H1 (cell line): Measurements from ENCODE around the gene AK8. TPM values are rescaled to one million over a fixed set of nuclear protein-coding genes. Genes with fewer than 3 reads are reported as not detected.

Experiments
- CTCF ChIA-PET: fragments of 300-600 bp; sonication (Branson Sonifier 250); formaldehyde crosslinking; loops from one replicate; lab custom pipeline; 2021; ENCODE audit not compliant: partially characterized antibody; lab: Charles Lee
- POLR2A ChIA-PET: fragments of 300-600 bp; sonication (Branson Sonifier 250); formaldehyde crosslinking; loops from one replicate; lab custom pipeline; 2021; ENCODE audit warnings: inconsistent platforms; ENCODE audit not compliant: partially characterized antibody; lab: Charles Lee
- DNase-seq, 2 experiments: peaks; one replicate each; pipeline versions ENCODE4 v3.0.0 to v3.0.0-alpha.2; 2010 to 2022; ENCODE audit warnings: low spot score in 2 of 2, low read depth in 1 of 2, mixed read lengths in 1 of 2
- FAIRE-seq: peaks from 2 replicates; lab custom pipeline; 2011; peaks lifted over from hg19 to GRCh38; lab: Jason Lieb, UNC
- H2AFZ ChIP-seq: 2 replicates; pipeline ENCODE4 v1.8.1; 2012; ENCODE audit warnings: low read length, inconsistent platforms
- H2AK5ac ChIP-seq: 2 replicates; pipeline ENCODE4 v1.6.1; 2013; ENCODE audit warnings: low read depth, low read length
- H2BK120ac ChIP-seq: replicated peaks from 2 replicates; pipeline ENCODE3; 2013; ENCODE audit warnings: low read depth, low read length, inconsistent platforms
- H2BK12ac ChIP-seq: 2 replicates; pipeline ENCODE4 v1.6.1; 2013; ENCODE audit warnings: low read depth, low read length
- H2BK15ac ChIP-seq: 2 replicates; pipeline ENCODE4 v1.6.1; 2013; ENCODE audit warnings: low read length
- H2BK20ac ChIP-seq: 2 replicates; pipeline ENCODE4 v1.6.1; 2013; ENCODE audit warnings: low read length
- H2BK5ac ChIP-seq: 2 replicates; pipeline ENCODE4 v1.6.1; 2013; ENCODE audit warnings: low read depth, low read length
- H3K14ac ChIP-seq: 2 replicates; pipeline ENCODE4 v1.6.1; 2013; ENCODE audit warnings: inconsistent platforms; ENCODE audit not compliant: insufficient read length
- H3K18ac ChIP-seq: 2 replicates; pipeline ENCODE4 v1.6.1; 2013; ENCODE audit warnings: low read length; ENCODE audit errors: extremely low read depth
- H3K23ac ChIP-seq: 2 replicates; pipeline ENCODE4 v1.6.1; 2013; ENCODE audit warnings: inconsistent platforms; ENCODE audit not compliant: insufficient read length
- H3K23me2 ChIP-seq: 2 replicates; pipeline ENCODE4 v1.6.1; 2013; ENCODE audit warnings: low read depth, low read length
- H3K27ac ChIP-seq: 2 replicates; pipeline ENCODE4 v1.6.1; 2011; ENCODE audit warnings: low read depth, low read length, inconsistent platforms
- H3K27me3 ChIP-seq, 4 experiments: replicated peaks in 1 of 4; 1 replicate in 1 of 4; 2 replicates in 3 of 4; pipeline versions ENCODE4 v1.6.1 to v1.8.1; 2011 to 2013; ENCODE audit warnings: low read length in 3 of 4, mild to moderate bottlenecking in 3 of 4, inconsistent platforms in 2 of 4, mixed read lengths in 2 of 4, moderate library complexity in 1 of 4; ENCODE audit not compliant: control insufficient read depth in 3 of 4, insufficient read depth in 3 of 4; ENCODE audit errors: extremely low read depth in 1 of 4
- H3K36me3 ChIP-seq, 4 experiments: 2 replicates each; pipeline versions ENCODE4 v1.6.1 to v1.8.1; 2011 to 2013; ENCODE audit warnings: mild to moderate bottlenecking in 4 of 4, low read length in 3 of 4, moderate library complexity in 2 of 4, control low read depth in 1 of 4, inconsistent platforms in 1 of 4; ENCODE audit not compliant: insufficient read depth in 4 of 4, control insufficient read depth in 2 of 4
- H3K4ac ChIP-seq: replicated peaks from 2 replicates; pipeline ENCODE3; 2013; ENCODE audit warnings: low read length, low read depth, mixed read lengths, inconsistent platforms; ENCODE audit not compliant: insufficient read length
- H3K4me1 ChIP-seq, 4 experiments: replicated peaks in 1 of 4; 1 replicate in 1 of 4; 2 replicates in 3 of 4; pipeline versions ENCODE4 v1.6.1 to v1.8.1; 2011 to 2013; ENCODE audit warnings: low read length in 3 of 4, inconsistent platforms in 2 of 4, mixed read lengths in 1 of 4; ENCODE audit not compliant: insufficient read depth in 4 of 4, control insufficient read depth in 3 of 4
- H3K4me2 ChIP-seq, 2 experiments: 2 replicates each; pipeline versions ENCODE4 v1.6.1 to v1.8.1; 2011 to 2013; ENCODE audit warnings: low read depth in 2 of 2, low read length in 2 of 2, control low read depth in 1 of 2, inconsistent platforms in 1 of 2, mild to moderate bottlenecking in 1 of 2; ENCODE audit not compliant: insufficient read depth in 1 of 2
- H3K4me3 ChIP-seq, 4 experiments: fragments of 200-600, 300-600 bp in 1 of 4; sonication (generic), shearing (Covaris generic), sonication (Bioruptor Twin) in 1 of 4; 2 replicates each; pipeline versions ENCODE4 v1.5.1 to v1.8.1; 2011 to 2016; ENCODE audit warnings: low read length in 4 of 4, low read depth in 3 of 4, control low read depth in 2 of 4, inconsistent platforms in 2 of 4, mild to moderate bottlenecking in 2 of 4, mixed read lengths in 1 of 4, moderate library complexity in 1 of 4; ENCODE audit not compliant: insufficient read depth in 2 of 4; ENCODE audit errors: extremely low read depth in 1 of 4
- H3K56ac ChIP-seq: replicated peaks from 2 replicates; pipeline ENCODE3; 2013; ENCODE audit warnings: low read depth, mild to moderate bottlenecking, mixed read lengths, low read length, inconsistent platforms; ENCODE audit not compliant: insufficient read length
- H3K79me1 ChIP-seq: 2 replicates; pipeline ENCODE4 v1.6.1; 2013; ENCODE audit warnings: low read depth, low read length, control low read depth
- H3K79me2 ChIP-seq, 2 experiments: 2 replicates each; pipeline versions ENCODE4 v1.6.1 to v1.8.1; 2012 to 2013; ENCODE audit warnings: low read length in 2 of 2, mild to moderate bottlenecking in 2 of 2, inconsistent platforms in 1 of 2; ENCODE audit not compliant: insufficient read depth in 2 of 2, control insufficient read depth in 1 of 2
- H3K9ac ChIP-seq, 4 experiments: replicated peaks in 1 of 4; 1 replicate in 1 of 4; 2 replicates in 3 of 4; pipeline versions ENCODE4 v1.6.1 to v1.8.1; 2011 to 2013; ENCODE audit warnings: low read depth in 3 of 4, low read length in 3 of 4, control low read depth in 2 of 4, mild to moderate bottlenecking in 2 of 4, moderate library complexity in 2 of 4, inconsistent platforms in 1 of 4; ENCODE audit errors: extremely low read depth in 1 of 4
- H3K9me3 ChIP-seq, 2 experiments: 2 replicates each; pipeline versions ENCODE4 v1.6.1 to v1.8.1; 2012 to 2013; ENCODE audit warnings: mild to moderate bottlenecking in 2 of 2, moderate library complexity in 2 of 2, control low read depth in 1 of 2, inconsistent platforms in 1 of 2, low read depth in 1 of 2, low read length in 1 of 2, mixed read lengths in 1 of 2; ENCODE audit not compliant: insufficient read depth in 2 of 2
- H4K20me1 ChIP-seq, 2 experiments: replicated peaks in 1 of 2; 2 replicates each; pipeline versions ENCODE3 to v1.8.1; 2011 to 2013; ENCODE audit warnings: inconsistent platforms in 2 of 2, low read length in 2 of 2, mild to moderate bottlenecking in 1 of 2; ENCODE audit not compliant: insufficient read depth in 2 of 2, control insufficient read depth in 1 of 2
- H4K5ac ChIP-seq: 2 replicates; pipeline ENCODE4 v1.6.1; 2013; ENCODE audit warnings: low read length, low read depth, mixed read lengths, inconsistent platforms; ENCODE audit not compliant: insufficient read length
- H4K8ac ChIP-seq: 2 replicates; pipeline ENCODE4 v1.8.0; 2013; ENCODE audit warnings: mild to moderate bottlenecking, moderate library complexity, low read length, inconsistent platforms; ENCODE audit not compliant: insufficient read depth; ENCODE audit errors: extremely low read depth
- H4K91ac ChIP-seq: replicated peaks from 2 replicates; pipeline ENCODE3; 2013; ENCODE audit warnings: low read length, mixed read lengths, inconsistent platforms; ENCODE audit not compliant: insufficient read length
- NANOG ChIP-seq: IDR thresholded peaks from 2 replicates; pipeline ENCODE4 v1.6.1; 2011; ENCODE audit warnings: low read length, low read depth, mild to moderate bottlenecking, inconsistent platforms; ENCODE audit not compliant: insufficient read depth, poor library complexity, severe bottlenecking
- NRF1 ChIP-seq: IDR thresholded peaks from 2 replicates; pipeline ENCODE4 v1.6.1; 2011; ENCODE audit warnings: mild to moderate bottlenecking, low read depth, low read length, improper control_type of control experiment
- SP2 ChIP-seq: IDR thresholded peaks from 2 replicates; pipeline ENCODE4 v1.6.1; 2012; ENCODE audit warnings: mild to moderate bottlenecking, low read length, inconsistent platforms
- TCF12 ChIP-seq: IDR thresholded peaks from 2 replicates; pipeline ENCODE4 v1.6.1; 2011; ENCODE audit warnings: low read depth, mild to moderate bottlenecking, low read length
- WGBS, 2 experiments: shearing (Covaris generic) in 1 of 2; methylation state at CpG; one replicate each; pipeline versions ENCODE4 v1.1.6 to v1.1.7; 2013 to 2015; ENCODE audit warnings: low lambda C conversion rate in 2 of 2, mixed read lengths in 2 of 2, inconsistent platforms in 1 of 2, low coverage in 1 of 2, missing lambda C conversion rate in 1 of 2; ENCODE audit not compliant: insufficient replicate concordance in 2 of 2, insufficient coverage in 1 of 2, insufficient read length in 1 of 2; ENCODE audit errors: extremely low coverage in 1 of 2, missing lambda C conversion rate in 1 of 2; 5-methylcytosine and 5-hydroxymethylcytosine counted together
- polyA plus RNA-seq, 7 experiments: library from polyadenylated mRNA; depleted of rRNA in 3 of 7; stranded (reverse) in 5 of 7; unstranded in 2 of 7; fragments of >200 nt in 5 of 7; fragments of 200-250 nt in 2 of 7; gene quantifications; 1 replicate in 5 of 7; 2 replicates in 1 of 7; 4 replicates in 1 of 7; pipeline versions ENCODE4 v1.2.1 to v1.2.3, GENCODE V29; 2011 to 2013; ENCODE audit warnings: missing spikeins in 2 of 7, mixed read lengths in 2 of 7
- total RNA-seq: library from RNA; stranded (reverse); fragmentation: NEBNext Ultra II Directional; extraction: Animal tissue kit (Norgen Biotek cat#: 25700); gene quantifications from 2 replicates; pipeline ENCODE4 v1.2.1, GENCODE V29; 2021
- TF ChIP-seq, protein P1 (sequence below): IDR thresholded peaks from 2 replicates; pipeline ENCODE4 v1.6.1; 2012; ENCODE audit warnings: inconsistent platforms

The AK8 gene
- total and polyA plus RNA-seq, 2 of the 8 experiments (the other 6 are each of a cell fraction or from before 2014, with no cell fraction given): 0.35 to 0.48 TPM

DNA sequence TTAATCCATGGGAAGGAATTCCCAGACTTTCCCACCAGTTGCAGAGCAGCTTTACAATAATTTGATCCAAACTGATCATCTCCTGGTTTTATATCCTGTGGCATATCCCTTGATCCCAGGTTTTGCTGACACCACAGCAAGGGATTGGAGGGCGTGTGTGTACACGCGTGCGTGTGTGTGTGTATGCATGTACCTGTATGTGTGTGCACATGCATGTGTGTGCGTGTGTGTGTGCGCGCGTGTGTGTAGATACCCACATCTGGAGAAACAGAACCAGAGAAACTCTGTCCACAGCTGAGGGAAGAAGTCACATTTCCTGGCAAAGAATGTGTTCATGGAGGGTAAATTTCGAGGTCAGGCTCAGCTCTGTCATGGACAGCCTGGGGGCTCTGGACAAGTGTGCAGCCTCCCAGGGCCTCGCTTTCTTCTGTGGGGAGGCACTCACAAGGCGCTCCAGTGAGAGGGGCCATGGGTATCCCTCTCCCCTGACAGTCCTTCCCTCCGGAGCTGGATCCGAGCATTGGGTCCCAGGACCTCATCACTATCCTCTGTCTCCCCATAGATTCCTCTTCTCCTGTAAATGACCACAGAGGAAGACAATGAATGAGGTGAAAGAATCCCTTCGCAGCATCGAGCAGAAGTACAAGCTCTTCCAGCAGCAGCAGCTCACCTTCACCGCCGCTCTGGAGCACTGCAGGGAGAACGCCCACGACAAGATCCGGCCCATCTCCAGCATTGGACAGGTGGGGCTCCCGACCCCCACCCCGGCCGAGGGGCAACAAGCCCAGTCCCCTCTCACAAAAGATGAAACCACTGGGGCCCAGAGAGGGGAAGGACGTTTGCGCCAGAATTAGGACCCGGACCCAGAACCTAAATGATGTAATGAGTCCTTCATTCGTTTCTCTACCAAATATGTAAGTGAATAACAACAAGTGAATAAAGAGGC, 5.5 kb upstream of the AK8 start:
- Histone ChIP-seq H3K9ac (no peak overlapping the region), H2BK15ac (no peak overlapping the region), H3K4ac (no peak overlapping the region), H3K27me3 (peaks cover 0 to 2% (median 0%) of the 10 kb centered on the region in 4 experiments; a peak in 2 of 7 replicates), H3K79me1 (no peaks in the 10 kb centered on the region), H2BK20ac (no peak overlapping the region), H2BK5ac (no peak overlapping the region), H3K27ac (no peak overlapping the region), H2BK120ac (no peak overlapping the region), H4K5ac (no peak overlapping the region), H3K79me2 (no peaks in the 10 kb centered on the region), H3K23me2 (no peaks in the 10 kb centered on the region), H3K23ac (no peak overlapping the region), H3K18ac (no peak overlapping the region), H3K36me3 (no peaks in the 10 kb centered on the region), H3K56ac (no peak overlapping the region), H2BK12ac (no peak overlapping the region), H2AK5ac (no peak overlapping the region), H3K4me3 (no peak overlapping the region), H3K9me3 (no peaks in the 10 kb centered on the region), H3K4me1 (peaks cover 0 to 2% (median 0%) of the 10 kb centered on the region in 4 experiments; a peak in 1 of 7 replicates), H2AFZ (no peak overlapping the region), H3K4me2 (no peak overlapping the region), H4K8ac (no peak overlapping the region; the same call in 1 of the 2 replicates), H4K20me1 (no peaks in the 10 kb centered on the region), H4K91ac (no peak overlapping the region), H3K14ac (no peak overlapping the region)
- WGBS, 2 experiments: 93% methylated on average over 27 of the region's 27 CpGs; no CpG with 5 or more reads in 1 of the 2 experiments
- ChIA-PET CTCF (interaction anchor here (1.1 to 15.0 kb wide), 5 partner anchors 13 to 38 kb away, joined by 3 to 115 read pairs (median 4); no protein-coding TSS in a partner anchor), POLR2A (no interaction called here)
- FAIRE-seq (no peak), DNase-seq (no peak)
- TF ChIP-seq TCF12: no peak
- TF ChIP-seq NANOG: no peak
- TF ChIP-seq SP2: no peak
- TF ChIP-seq, protein P1, sequence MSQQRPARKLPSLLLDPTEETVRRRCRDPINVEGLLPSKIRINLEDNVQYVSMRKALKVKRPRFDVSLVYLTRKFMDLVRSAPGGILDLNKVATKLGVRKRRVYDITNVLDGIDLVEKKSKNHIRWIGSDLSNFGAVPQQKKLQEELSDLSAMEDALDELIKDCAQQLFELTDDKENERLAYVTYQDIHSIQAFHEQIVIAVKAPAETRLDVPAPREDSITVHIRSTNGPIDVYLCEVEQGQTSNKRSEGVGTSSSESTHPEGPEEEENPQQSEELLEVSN: no peak
- TF ChIP-seq NRF1: no peak
